ENCODE data around the gene TFF1.

The TFF1 gene

GRCh38 chr21:42381347-42381984, 15.1 kb upstream of the TFF1 start:
- no peak for DNase-seq (ENCODE audit: low read depth)

- DNase-seq (ENCODE audit: low read depth) = no peak
These were observed 13.3 kb upstream of the TFF1 start for GRCh38 chr21:42379426-42380215.

- DNase-seq (ENCODE audit: low read depth) = no peak
These were observed 12.1 kb upstream of the TFF1 start for GRCh38 chr21:42378418-42378817.

DNA sequence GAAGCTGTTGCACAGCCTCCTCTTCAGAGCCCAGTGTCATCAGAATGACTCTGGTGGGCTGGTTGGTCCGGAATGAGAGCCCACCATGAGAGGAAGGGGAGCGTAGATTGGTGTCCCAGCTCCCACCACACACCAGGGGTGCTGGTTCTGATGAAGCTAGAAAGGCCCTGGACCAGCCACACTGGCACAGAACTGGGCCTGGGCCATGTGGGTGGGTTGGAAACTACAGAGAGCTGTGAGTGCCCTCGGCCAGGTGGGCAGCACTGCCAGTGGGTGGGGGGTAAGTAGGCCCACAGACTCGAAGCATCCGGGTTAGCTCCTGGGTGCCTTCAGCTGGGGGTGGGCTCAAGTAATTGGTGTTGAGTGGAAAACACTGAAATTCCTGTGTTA, 11.6 kb upstream of the TFF1 start:
- DNase-seq (ENCODE audit: low read depth) = no peak

- no peak for DNase-seq (ENCODE audit: low read depth)
These were observed 11.0 kb upstream of the TFF1 start for GRCh38 chr21:42377211-42377950.

GRCh38 chr21:42376338-42376982, 10.1 kb upstream of the TFF1 start:
- DNase-seq (ENCODE audit: low read depth) = no peak

GRCh38 chr21:42375966-42376337, 9.6 kb upstream of the TFF1 start:
- DNase-seq (ENCODE audit: low read depth) = no peak

GRCh38 chr21:42375506-42375905, 9.2 kb upstream of the TFF1 start:
- DNase-seq (ENCODE audit: low read depth) = no peak

- no peak for DNase-seq (ENCODE audit: low read depth)
These were observed 8.6 kb upstream of the TFF1 start for GRCh38 chr21:42374864-42375499.

DNA sequence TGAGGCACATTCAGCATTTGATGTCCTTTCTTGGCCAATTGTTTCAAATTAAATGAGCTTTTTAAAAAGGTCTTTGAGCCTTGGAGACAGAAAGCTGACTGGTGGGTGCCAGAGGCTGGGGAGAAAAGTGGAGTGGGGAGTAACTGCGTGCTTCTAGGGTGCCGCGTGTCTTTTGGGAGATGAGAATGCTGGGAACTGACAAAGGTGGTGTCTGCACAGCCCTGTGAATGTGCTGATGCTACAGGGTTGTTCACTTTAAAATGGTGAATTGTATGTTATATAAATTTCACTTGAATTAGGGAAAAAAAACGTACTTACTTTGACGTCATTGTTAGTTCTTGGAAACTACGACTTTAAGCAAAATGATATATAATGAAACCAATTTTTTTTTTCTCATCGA, 8.1 kb upstream of the TFF1 start:
- DNase-seq (ENCODE audit: low read depth) = no peak

GRCh38 chr21:42373908-42374455, 7.6 kb upstream of the TFF1 start:
- no peak for DNase-seq (ENCODE audit: low read depth)

DNA sequence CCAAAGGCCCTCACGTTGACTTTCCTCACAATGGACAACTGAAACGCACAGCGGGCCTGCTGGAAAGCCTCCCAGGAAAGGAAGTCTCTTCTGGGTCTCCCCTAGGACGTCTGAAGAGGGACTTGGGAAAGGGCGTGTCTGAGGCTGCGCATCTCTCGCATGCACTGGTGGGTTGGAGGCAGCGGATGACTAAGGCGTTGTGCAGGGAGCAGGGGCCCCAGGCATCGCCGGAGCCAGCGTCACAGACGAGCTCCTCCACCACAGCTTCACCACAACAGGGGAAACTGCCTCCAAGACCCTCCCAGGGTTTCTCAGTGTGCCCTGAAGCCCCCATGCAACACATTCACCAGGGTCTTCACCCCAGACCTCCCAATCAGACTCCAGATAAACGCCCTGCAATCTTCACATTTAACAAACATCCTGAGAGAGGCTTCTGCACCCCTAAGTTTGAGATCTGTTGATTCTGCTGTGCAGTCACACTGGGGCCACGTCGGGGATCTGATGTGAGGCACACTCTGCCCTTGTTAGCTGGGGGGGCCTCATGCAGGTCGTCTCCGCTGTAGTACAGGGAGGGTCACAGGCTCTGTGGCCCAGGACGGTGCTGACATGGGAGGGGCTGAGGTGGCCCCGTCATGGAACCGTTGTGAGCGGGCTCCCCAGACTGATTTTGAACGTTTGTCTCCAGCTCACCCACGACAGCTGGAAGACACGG, 7.0 kb upstream of the TFF1 start:
- DNase-seq (ENCODE audit: low read depth) = no peak

DNA sequence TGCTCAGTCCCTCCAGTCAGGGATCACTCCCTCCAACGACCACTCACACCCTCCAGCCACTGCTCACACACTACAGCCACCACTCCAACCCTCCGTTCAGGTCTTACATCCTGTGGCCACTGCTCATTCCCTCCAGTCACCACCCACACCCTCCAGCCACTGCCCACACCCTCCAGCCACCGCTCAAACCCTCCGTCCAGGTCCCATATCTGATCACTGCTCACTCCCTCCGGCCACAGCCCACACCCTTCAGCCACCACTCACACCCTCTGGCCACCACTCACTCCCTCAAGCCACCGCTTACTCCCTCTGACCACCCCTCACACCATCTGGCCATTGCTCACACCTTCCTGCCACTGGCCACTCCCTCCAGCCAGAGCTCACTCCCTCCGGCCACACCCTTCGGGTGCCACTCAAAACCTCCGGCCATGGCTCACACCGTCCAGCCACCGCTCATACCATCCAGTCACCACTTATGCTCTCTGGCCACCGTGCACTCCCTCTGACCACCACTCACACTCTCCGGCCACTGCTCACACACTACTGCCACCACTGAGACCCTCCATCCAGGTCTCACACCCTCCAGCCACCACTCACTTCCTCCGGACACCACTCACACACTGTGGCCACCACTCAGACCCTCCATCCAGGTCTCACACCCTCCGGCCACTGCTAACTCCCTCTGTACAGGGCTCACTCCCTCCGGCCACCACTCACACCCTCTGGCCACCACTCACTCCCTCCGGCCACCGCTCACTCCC, 4.7 kb upstream of the TFF1 start:
- DNase-seq (ENCODE audit: low read depth) = no peak

DNA sequence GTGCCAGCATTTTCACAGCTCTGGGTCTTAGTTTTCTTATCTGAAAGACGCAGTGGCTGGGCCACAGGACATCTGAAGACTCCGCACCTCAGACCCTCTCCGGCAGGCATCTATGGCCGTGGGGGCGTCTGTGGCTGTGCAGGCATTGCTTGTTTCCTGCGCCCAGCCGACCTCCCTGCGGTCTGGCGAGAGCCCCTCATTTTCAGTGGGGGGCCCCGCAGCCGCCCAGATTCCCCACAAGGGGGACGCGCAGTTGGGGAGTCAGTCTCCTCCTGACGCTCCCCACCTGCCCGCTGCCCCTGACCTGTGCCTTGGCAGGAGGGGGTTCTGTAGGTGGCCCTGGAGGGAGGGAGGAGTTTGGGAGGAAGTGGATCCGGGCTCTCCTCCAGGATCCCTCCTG, 3.5 kb upstream of the TFF1 start:
- DNase-seq (ENCODE audit: low read depth) = no peak

- DNase-seq (ENCODE audit: low read depth) = no peak
These were observed 1.2 kb upstream of the TFF1 start for GRCh38 chr21:42367367-42368165.

DNA sequence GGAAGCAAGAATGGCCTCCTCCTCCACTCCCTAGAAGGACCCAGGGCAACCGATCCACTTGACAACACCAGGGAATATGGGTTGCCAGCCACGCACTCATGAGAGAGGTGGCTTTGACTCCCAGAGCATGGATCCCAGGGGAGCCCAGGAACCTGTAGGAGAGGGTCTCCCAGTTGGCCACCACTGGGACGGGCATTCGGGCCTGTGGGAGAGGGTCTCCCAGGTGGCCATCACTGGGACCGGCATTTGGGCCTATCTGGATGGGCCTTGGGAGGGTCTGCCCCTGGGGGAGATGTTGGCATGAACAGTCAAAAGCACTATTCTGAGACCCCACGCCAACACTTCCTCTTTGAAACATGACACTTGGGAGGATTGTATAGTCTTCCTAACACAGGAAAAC, 565 bp downstream of the TFF1 start:
- no peak for DNase-seq (ENCODE audit: low read depth)

DNA sequence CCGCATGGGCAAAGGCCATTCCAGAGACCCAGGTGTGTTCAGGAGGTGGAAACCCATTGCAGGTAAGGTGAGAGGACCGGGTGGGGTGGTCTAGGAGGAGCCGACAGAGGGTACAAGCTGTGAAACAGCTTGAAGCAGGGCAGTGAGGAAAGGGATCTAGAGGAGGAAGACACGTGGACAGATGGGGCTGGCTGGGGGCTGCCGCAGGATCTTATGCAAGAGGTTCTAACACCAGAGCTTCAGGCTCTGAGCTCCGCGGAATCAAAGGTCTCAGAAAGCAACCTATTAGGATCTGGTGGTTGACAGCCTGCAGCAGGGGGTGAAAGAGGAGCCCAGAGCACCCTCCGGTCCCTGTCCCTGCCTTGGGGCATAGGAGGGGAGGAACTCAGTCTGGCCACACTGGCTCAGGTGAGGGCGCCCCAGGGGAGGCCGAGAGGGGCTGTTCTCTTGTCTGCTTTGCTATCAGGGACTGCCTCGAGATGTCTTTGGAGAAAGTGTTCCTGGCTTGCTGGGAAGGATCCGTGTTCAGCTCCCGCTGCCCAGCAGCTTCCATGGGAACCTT, 1.9 kb downstream of the TFF1 start:
- no peak for DNase-seq (ENCODE audit: low read depth)

- DNase-seq (ENCODE audit: low read depth) = no peak
These were observed 3.0 kb downstream of the TFF1 start for GRCh38 chr21:42363312-42363711.

DNA sequence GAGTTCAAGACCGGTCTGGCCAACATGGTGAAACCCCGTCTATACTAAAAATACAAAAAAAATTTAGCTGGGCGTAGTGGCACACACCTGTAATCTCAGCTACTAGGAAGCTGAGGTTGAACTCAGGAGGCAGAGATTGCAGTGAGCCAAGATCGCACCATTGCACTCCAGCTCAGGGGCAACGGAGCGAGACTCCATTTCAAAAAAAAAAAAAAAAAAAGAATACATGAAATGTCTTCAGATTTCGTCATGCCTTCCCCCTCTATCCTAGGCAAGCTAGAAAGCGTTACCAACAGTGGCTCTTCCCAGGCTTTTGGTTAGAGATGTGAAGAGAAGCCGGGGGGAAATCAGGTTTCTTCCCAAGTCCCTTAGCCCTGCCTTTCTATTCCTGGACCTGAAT, 3.6 kb downstream of the TFF1 start:
- no peak for DNase-seq (ENCODE audit: low read depth)
